ENCODE data around the gene RASSF1.

Gene RASSF1

GRCh38 chr3:50338965-50339364 is 1.7 kb downstream of the RASSF1 start:
- Histone ChIP-seq H3K9ac (ENCODE audit: low read depth, low read length) (no peak overlapping the region), H3K4me1 (ENCODE audit: control insufficient read depth, insufficient read depth, low read length) (peaks cover 6% of the 10 kb centered on the region), H3K9me3 (ENCODE audit: control insufficient read depth, insufficient read depth, low read length) (no peaks in the 10 kb centered on the region), H3K27me3 (ENCODE audit: control insufficient read depth, insufficient read depth, low read length) (peaks cover 56% of the 10 kb centered on the region), H3K36me3 (ENCODE audit: control insufficient read depth, insufficient read depth, low read length) (no peaks in the 10 kb centered on the region), H3K4me3 (ENCODE audit: low read depth, low read length) (no peak overlapping the region)

GRCh38 chr3:50337175-50337861 is 3.3 kb downstream of the RASSF1 start:
- H3K9ac ChIP-seq (ENCODE audit: low read depth, low read length), result peak overlapping the region; percentile 91
- peaks cover 6% of the 10 kb centered on the region for H3K4me1 ChIP-seq (ENCODE audit: control insufficient read depth, insufficient read depth, low read length)
- peaks cover 41% of the 10 kb centered on the region for H3K27me3 ChIP-seq (ENCODE audit: control insufficient read depth, insufficient read depth, low read length)
- peak overlapping the region; percentile 95 for H3K4me3 ChIP-seq (ENCODE audit: low read depth, low read length)
- H3K9me3 ChIP-seq (ENCODE audit: control insufficient read depth, insufficient read depth, low read length), result no peaks in the 10 kb centered on the region
- peaks cover 5% of the 10 kb centered on the region for H3K36me3 ChIP-seq (ENCODE audit: control insufficient read depth, insufficient read depth, low read length)

GRCh38 chr3:50336452-50337174 is 4.0 kb downstream of the RASSF1 start:
- H3K9ac ChIP-seq (ENCODE audit: low read depth, low read length), result peak overlapping the region; percentile 91
- H3K4me1 ChIP-seq (ENCODE audit: control insufficient read depth, insufficient read depth, low read length), result peaks cover 6% of the 10 kb centered on the region
- H3K4me3 ChIP-seq (ENCODE audit: low read depth, low read length), result peak overlapping the region; percentile 95
- peaks cover 9% of the 10 kb centered on the region for H3K36me3 ChIP-seq (ENCODE audit: control insufficient read depth, insufficient read depth, low read length)
- H3K9me3 ChIP-seq (ENCODE audit: control insufficient read depth, insufficient read depth, low read length), result no peaks in the 10 kb centered on the region
- H3K27me3 ChIP-seq (ENCODE audit: control insufficient read depth, insufficient read depth, low read length), result peaks cover 34% of the 10 kb centered on the region

GRCh38 chr3:50334339-50335075 is 6.1 kb downstream of the RASSF1 start:
- H3K4me3 ChIP-seq (ENCODE audit: low read depth, low read length), result peak overlapping the region; percentile 18
- H3K4me1 ChIP-seq (ENCODE audit: control insufficient read depth, insufficient read depth, low read length), result peaks cover 3% of the 10 kb centered on the region
- peaks cover 24% of the 10 kb centered on the region for H3K36me3 ChIP-seq (ENCODE audit: control insufficient read depth, insufficient read depth, low read length)
- H3K27me3 ChIP-seq (ENCODE audit: control insufficient read depth, insufficient read depth, low read length), result peaks cover 14% of the 10 kb centered on the region
- no peaks in the 10 kb centered on the region for H3K9me3 ChIP-seq (ENCODE audit: control insufficient read depth, insufficient read depth, low read length)
- no peak overlapping the region for H3K9ac ChIP-seq (ENCODE audit: low read depth, low read length)

- Histone ChIP-seq H3K4me1 (ENCODE audit: control insufficient read depth, insufficient read depth, low read length) (peaks cover 3% of the 10 kb centered on the region), H3K9ac (ENCODE audit: low read depth, low read length) (no peak overlapping the region), H3K36me3 (ENCODE audit: control insufficient read depth, insufficient read depth, low read length) (peaks cover 24% of the 10 kb centered on the region)
Measured at GRCh38 chr3:50333744-50334328, 6.8 kb downstream of the RASSF1 start.

GRCh38 chr3:50331364-50331907 is 9.2 kb downstream of the RASSF1 start:
- Histone ChIP-seq H3K36me3 (ENCODE audit: control insufficient read depth, insufficient read depth, low read length) (peaks cover 24% of the 10 kb centered on the region), H3K9me3 (ENCODE audit: control insufficient read depth, insufficient read depth, low read length) (no peaks in the 10 kb centered on the region)

More at GRCh38 chr3:50333744-50334328, 6.8 kb downstream of the RASSF1 start:
- Histone ChIP-seq H3K27me3 (ENCODE audit: control insufficient read depth, insufficient read depth, low read length) (peaks cover 7% of the 10 kb centered on the region), H3K9me3 (ENCODE audit: control insufficient read depth, insufficient read depth, low read length) (no peaks in the 10 kb centered on the region), H3K4me3 (ENCODE audit: low read depth, low read length) (no peak overlapping the region)

GRCh38 chr3:50330330-50330729 is 10.3 kb downstream of the RASSF1 start:
- no peak overlapping the region for H3K4me3 ChIP-seq (ENCODE audit: low read depth, low read length)
- H3K9ac ChIP-seq (ENCODE audit: low read depth, low read length), result no peak overlapping the region
- peaks cover 32% of the 10 kb centered on the region for H3K36me3 ChIP-seq (ENCODE audit: control insufficient read depth, insufficient read depth, low read length)
- H3K4me1 ChIP-seq (ENCODE audit: control insufficient read depth, insufficient read depth, low read length), result peaks cover 3% of the 10 kb centered on the region
- H3K27me3 ChIP-seq (ENCODE audit: control insufficient read depth, insufficient read depth, low read length), result no peaks in the 10 kb centered on the region
- H3K9me3 ChIP-seq (ENCODE audit: control insufficient read depth, insufficient read depth, low read length), result no peaks in the 10 kb centered on the region

More at GRCh38 chr3:50331364-50331907, 9.2 kb downstream of the RASSF1 start:
- Histone ChIP-seq H3K9ac (ENCODE audit: low read depth, low read length) (no peak overlapping the region), H3K4me3 (ENCODE audit: low read depth, low read length) (no peak overlapping the region), H3K4me1 (ENCODE audit: control insufficient read depth, insufficient read depth, low read length) (peaks cover 3% of the 10 kb centered on the region), H3K27me3 (ENCODE audit: control insufficient read depth, insufficient read depth, low read length) (no peaks in the 10 kb centered on the region)

GRCh38 chr3:50327943-50328691 is 12.5 kb downstream of the RASSF1 start, which contains the start of gene TUSC2:
Gene TUSC2, minus strand, starts transcription at chr3:50328223. Its CDS starts 124 bp downstream, at chr3:50328099.
- peak within 1 kb of the TSS; percentile 81 for H3K9ac ChIP-seq (ENCODE audit: low read depth, low read length)
- peak within 1 kb of the TSS; percentile 76 for H3K4me3 ChIP-seq (ENCODE audit: low read depth, low read length)
- H3K9me3 ChIP-seq (ENCODE audit: control insufficient read depth, insufficient read depth, low read length), result no peaks in the 10 kb centered on the region
- H3K27me3 ChIP-seq (ENCODE audit: control insufficient read depth, insufficient read depth, low read length), result no peaks in the 10 kb centered on the region
- peaks cover 30% of the 10 kb centered on the region for H3K36me3 ChIP-seq (ENCODE audit: control insufficient read depth, insufficient read depth, low read length)
- H3K4me1 ChIP-seq (ENCODE audit: control insufficient read depth, insufficient read depth, low read length), result no peaks in the 10 kb centered on the region

- Histone ChIP-seq H3K27me3 (ENCODE audit: control insufficient read depth, insufficient read depth, low read length) (no peaks in the 10 kb centered on the region), H3K9me3 (ENCODE audit: control insufficient read depth, insufficient read depth, low read length) (no peaks in the 10 kb centered on the region), H3K9ac (ENCODE audit: low read depth, low read length) (peak overlapping the region; percentile 66), H3K4me1 (ENCODE audit: control insufficient read depth, insufficient read depth, low read length) (peaks cover 3% of the 10 kb centered on the region), H3K4me3 (ENCODE audit: low read depth, low read length) (peak overlapping the region; percentile 76), H3K36me3 (ENCODE audit: control insufficient read depth, insufficient read depth, low read length) (peaks cover 26% of the 10 kb centered on the region)
Measured at GRCh38 chr3:50327129-50327528, 13.5 kb downstream of the RASSF1 start.

GRCh38 chr3:50326182-50326541 is 14.5 kb downstream of the RASSF1 start:
- no peaks in the 10 kb centered on the region for H3K27me3 ChIP-seq (ENCODE audit: control insufficient read depth, insufficient read depth, low read length)
- peaks cover 3% of the 10 kb centered on the region for H3K4me1 ChIP-seq (ENCODE audit: control insufficient read depth, insufficient read depth, low read length)
- peaks cover 18% of the 10 kb centered on the region for H3K36me3 ChIP-seq (ENCODE audit: control insufficient read depth, insufficient read depth, low read length)
- no peaks in the 10 kb centered on the region for H3K9me3 ChIP-seq (ENCODE audit: control insufficient read depth, insufficient read depth, low read length)
- no peak overlapping the region for H3K9ac ChIP-seq (ENCODE audit: low read depth, low read length)
- no peak overlapping the region for H3K4me3 ChIP-seq (ENCODE audit: low read depth, low read length)
